ENCODE results near the gene ZCCHC7.

Gene ZCCHC7

DNA sequence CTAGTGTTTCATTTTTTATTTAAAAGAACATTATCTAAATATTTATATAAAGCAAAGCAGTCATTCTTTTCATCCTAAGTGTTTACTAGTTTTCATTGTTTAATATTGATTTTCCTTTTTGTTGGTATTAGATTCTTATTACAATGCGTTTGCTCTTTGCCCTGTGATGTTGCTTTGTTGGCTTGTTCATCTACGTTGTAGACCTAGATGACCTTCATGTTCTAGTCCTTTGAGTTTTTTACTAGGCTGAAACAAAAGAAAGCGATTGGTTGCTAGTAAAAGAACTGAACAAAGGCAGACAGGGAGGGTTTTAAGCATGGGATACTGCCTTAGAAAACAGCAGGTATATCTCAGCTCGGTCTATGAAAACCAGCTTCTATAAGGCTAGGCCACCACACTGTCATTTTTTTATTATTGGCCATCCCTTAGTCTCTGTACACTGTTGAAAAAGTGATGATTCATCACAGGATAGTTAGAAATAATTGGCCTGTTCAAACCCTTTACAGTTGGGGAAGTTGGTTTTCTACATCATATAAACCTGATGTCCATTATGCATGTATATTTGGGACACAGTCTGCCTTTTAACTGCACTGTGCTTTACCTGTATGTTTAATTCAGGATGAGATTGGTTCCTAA lies 119.0 kb downstream of the ZCCHC7 start:
- Histone ChIP-seq H3K4me3 (ENCODE audit: low read depth in 1 of 5, low read length in 5 of 5) (no peak overlapping the region), H3K27ac (ENCODE audit: low read depth, low read length) (no peak overlapping the region), H3K9ac (ENCODE audit: low read length in 5 of 5) (no peak overlapping the region), H3K36me3 (ENCODE audit: control insufficient read depth in 5 of 5, insufficient read depth in 5 of 5, low read length in 5 of 5) (no peaks in the 10 kb centered on the region), H3K27me3 (ENCODE audit: control insufficient read depth in 5 of 5, insufficient read depth in 4 of 5, low read length in 5 of 5) (no peaks in the 10 kb centered on the region), H3K4me1 (ENCODE audit: control insufficient read depth in 5 of 5, insufficient read depth in 5 of 5, low read length in 5 of 5) (no peaks in the 10 kb centered on the region), H3K9me3 (ENCODE audit: control insufficient read depth in 5 of 5, low read length in 5 of 5) (no peaks in the 10 kb centered on the region)

DNA sequence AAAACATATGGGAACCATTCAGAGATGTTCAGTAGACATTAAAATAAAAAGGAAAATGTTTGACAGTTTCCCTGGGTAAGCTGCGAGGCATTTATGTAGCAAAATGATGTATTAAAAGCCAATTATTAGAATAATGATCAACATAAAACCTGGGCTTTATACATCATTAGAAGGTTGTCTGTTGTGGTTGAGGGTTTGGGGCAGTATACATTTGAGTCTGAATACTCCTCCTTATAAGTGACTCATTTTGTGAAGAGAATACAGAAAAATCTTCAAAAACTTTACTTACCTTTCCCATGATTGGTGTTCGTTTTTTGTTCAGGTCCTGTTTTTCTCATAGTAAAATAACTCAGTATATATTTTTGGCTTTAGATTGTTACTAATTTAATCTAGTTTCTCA lies 119.5 kb downstream of the ZCCHC7 start:
- H3K9me3 ChIP-seq (ENCODE audit: control insufficient read depth in 5 of 5, low read length in 5 of 5), result no peaks in the 10 kb centered on the region
- no peak overlapping the region for H3K27ac ChIP-seq (ENCODE audit: low read depth, low read length)
- H3K27me3 ChIP-seq (ENCODE audit: control insufficient read depth in 5 of 5, insufficient read depth in 4 of 5, low read length in 5 of 5), result no peaks in the 10 kb centered on the region
- H3K4me3 ChIP-seq (ENCODE audit: low read depth in 1 of 5, low read length in 5 of 5), result no peak overlapping the region
- no peaks in the 10 kb centered on the region for H3K4me1 ChIP-seq (ENCODE audit: control insufficient read depth in 5 of 5, insufficient read depth in 5 of 5, low read length in 5 of 5)
- H3K36me3 ChIP-seq (ENCODE audit: control insufficient read depth in 5 of 5, insufficient read depth in 5 of 5, low read length in 5 of 5), result no peaks in the 10 kb centered on the region
- no peak overlapping the region for H3K9ac ChIP-seq (ENCODE audit: low read length in 5 of 5)

DNA sequence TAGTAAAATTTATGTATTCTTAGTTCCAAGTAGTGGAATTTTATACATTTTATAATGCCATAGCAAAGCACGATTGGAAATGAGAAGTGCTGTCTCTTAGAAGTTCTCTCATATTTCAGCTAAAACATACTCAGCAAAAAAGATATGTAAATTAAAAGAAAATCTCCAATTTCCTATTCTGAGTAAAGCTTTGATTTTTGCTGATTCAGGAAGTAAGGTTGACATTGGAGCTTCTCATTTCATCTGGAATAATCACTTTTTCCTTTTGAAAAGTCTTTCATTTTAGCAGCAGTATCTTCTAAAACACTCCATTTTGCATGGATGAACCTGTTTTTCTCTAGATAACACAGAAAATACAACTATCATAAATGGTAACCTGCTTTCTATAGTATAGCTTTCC lies 121.0 kb downstream of the ZCCHC7 start:
- Histone ChIP-seq H3K9ac (ENCODE audit: low read length in 5 of 5) (no peak overlapping the region), H3K27ac (ENCODE audit: low read depth, low read length) (no peak overlapping the region), H3K27me3 (ENCODE audit: control insufficient read depth in 5 of 5, insufficient read depth in 4 of 5, low read length in 5 of 5) (no peaks in the 10 kb centered on the region), H3K4me1 (ENCODE audit: control insufficient read depth in 5 of 5, insufficient read depth in 5 of 5, low read length in 5 of 5) (no peaks in the 10 kb centered on the region), H3K4me3 (ENCODE audit: low read depth in 1 of 5, low read length in 5 of 5) (no peak overlapping the region), H3K9me3 (ENCODE audit: control insufficient read depth in 5 of 5, low read length in 5 of 5) (no peaks in the 10 kb centered on the region), H3K36me3 (ENCODE audit: control insufficient read depth in 5 of 5, insufficient read depth in 5 of 5, low read length in 5 of 5) (no peaks in the 10 kb centered on the region)

DNA sequence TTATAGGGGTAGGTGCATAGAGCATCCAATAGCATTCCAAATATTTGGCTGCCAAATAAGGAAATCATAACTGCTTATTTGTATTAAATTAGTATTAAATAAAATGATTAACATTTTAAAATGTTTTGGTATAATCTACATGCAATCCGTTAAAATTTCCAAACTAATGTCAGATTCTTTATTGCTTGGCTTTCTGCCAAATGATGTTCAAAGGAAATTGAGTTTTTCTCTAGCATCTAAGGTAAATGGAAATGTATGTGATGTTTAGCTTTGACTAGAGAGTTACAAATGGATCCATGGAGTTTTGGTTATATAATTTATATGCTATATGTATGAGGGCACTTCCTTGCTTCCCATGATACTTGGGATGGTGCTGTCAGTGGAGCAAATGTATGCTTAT lies 121.7 kb downstream of the ZCCHC7 start:
- Histone ChIP-seq H3K27ac (ENCODE audit: low read depth, low read length) (no peak overlapping the region), H3K4me1 (ENCODE audit: control insufficient read depth in 5 of 5, insufficient read depth in 5 of 5, low read length in 5 of 5) (no peaks in the 10 kb centered on the region), H3K9me3 (ENCODE audit: control insufficient read depth in 5 of 5, low read length in 5 of 5) (no peaks in the 10 kb centered on the region), H3K36me3 (ENCODE audit: control insufficient read depth in 5 of 5, insufficient read depth in 5 of 5, low read length in 5 of 5) (no peaks in the 10 kb centered on the region), H3K9ac (ENCODE audit: low read length in 5 of 5) (no peak overlapping the region), H3K27me3 (ENCODE audit: control insufficient read depth in 5 of 5, insufficient read depth in 4 of 5, low read length in 5 of 5) (no peaks in the 10 kb centered on the region), H3K4me3 (ENCODE audit: low read depth in 1 of 5, low read length in 5 of 5) (no peak overlapping the region)

DNA sequence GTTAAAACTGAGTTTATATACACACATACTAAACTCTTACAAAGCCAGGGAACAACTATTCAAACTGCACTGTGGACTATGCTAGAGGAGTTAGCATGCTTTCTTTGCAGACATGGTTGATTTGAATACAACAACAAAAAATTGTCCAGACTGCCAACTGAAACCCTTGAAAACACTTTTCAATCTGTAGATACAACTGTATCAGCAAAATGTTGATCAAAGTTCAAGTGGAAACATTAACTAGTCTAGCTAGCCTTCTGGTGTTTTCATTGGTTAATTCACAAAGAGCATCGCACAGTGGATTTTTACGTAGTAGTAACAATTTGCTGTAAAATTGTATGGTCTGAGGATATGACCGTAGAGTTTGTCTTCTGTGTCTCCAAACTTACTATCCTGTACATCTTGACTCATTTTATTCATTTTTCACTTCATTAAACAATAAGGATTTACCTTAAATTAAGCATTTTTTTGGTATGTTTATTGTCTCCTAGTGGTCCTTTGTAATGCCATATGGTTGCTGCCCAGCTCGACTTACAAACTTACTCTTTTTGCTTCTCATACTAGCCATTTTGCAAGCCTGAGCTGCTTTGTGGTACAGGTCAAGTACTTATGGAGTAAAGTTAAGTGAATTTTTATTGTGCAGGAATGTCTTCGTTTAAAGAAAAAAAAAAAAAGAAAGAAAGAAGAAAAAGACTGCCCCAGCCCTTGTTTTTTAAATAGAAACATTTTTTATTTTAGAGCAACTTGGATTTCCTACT lies 123.4 kb downstream of the ZCCHC7 start:
- Histone ChIP-seq H3K36me3 (ENCODE audit: control insufficient read depth in 5 of 5, insufficient read depth in 5 of 5, low read length in 5 of 5) (no peaks in the 10 kb centered on the region), H3K9me3 (ENCODE audit: control insufficient read depth in 5 of 5, low read length in 5 of 5) (no peaks in the 10 kb centered on the region), H3K4me1 (ENCODE audit: control insufficient read depth in 5 of 5, insufficient read depth in 5 of 5, low read length in 5 of 5) (no peaks in the 10 kb centered on the region), H3K27ac (ENCODE audit: low read depth, low read length) (no peak overlapping the region), H3K9ac (ENCODE audit: low read length in 5 of 5) (no peak overlapping the region), H3K4me3 (ENCODE audit: low read depth in 1 of 5, low read length in 5 of 5) (no peak overlapping the region), H3K27me3 (ENCODE audit: control insufficient read depth in 5 of 5, insufficient read depth in 4 of 5, low read length in 5 of 5) (no peaks in the 10 kb centered on the region)

DNA sequence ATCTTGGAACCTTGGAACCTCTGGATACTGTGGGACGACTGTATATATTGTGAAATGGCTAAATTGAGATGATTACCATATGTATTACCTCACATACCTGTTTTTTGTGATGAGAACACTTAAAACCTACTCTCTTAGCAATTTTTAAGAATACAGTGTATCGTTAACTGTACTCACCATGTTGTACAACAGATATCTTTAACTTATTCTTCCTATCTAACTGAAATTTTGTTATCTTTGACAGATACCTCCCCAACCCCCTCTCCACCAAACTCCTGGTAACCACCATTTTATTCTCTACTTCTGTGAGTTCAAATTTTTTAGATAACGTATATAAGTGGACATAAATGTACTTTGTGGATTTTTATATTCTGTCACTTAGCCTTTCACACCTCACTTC lies 126.5 kb downstream of the ZCCHC7 start:
- Histone ChIP-seq H3K27ac (ENCODE audit: low read depth, low read length) (no peak overlapping the region), H3K9ac (ENCODE audit: low read length in 5 of 5) (no peak overlapping the region), H3K4me3 (ENCODE audit: low read depth in 1 of 5, low read length in 5 of 5) (no peak overlapping the region), H3K36me3 (ENCODE audit: control insufficient read depth in 5 of 5, insufficient read depth in 5 of 5, low read length in 5 of 5) (peaks cover 0 to 9% (median 4%) of the 10 kb centered on the region in 5 donors), H3K9me3 (ENCODE audit: control insufficient read depth in 5 of 5, low read length in 5 of 5) (no peaks in the 10 kb centered on the region), H3K4me1 (ENCODE audit: control insufficient read depth in 5 of 5, insufficient read depth in 5 of 5, low read length in 5 of 5) (no peaks in the 10 kb centered on the region), H3K27me3 (ENCODE audit: control insufficient read depth in 5 of 5, insufficient read depth in 4 of 5, low read length in 5 of 5) (no peaks in the 10 kb centered on the region)

DNA sequence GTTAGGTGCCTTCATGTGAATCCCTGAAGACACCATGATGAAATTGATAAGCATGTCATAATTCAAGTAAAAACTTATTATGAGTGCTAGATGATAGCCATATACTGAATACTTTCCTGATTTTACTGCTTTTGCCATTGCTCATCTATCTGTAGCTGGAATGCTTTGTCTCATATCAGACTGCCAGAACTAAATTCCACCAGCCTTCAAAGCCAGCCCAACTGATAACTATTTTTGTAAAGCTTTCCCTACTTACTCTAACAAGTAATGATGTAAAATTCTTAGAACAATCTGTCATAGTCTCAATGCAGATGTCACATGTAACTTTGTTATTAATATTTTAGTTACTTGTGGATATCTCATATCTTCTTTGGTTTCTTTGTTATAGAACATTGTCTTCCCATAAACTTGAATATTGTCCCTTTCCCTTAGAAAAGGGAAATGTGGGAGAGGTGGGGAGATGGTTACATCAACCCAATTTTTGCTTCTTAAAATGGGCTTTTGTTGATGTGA lies 128.3 kb downstream of the ZCCHC7 start:
- Histone ChIP-seq H3K9ac (ENCODE audit: low read length in 5 of 5) (no peak overlapping the region), H3K4me3 (ENCODE audit: low read depth in 1 of 5, low read length in 5 of 5) (no peak overlapping the region), H3K27ac (ENCODE audit: low read depth, low read length) (no peak overlapping the region), H3K4me1 (ENCODE audit: control insufficient read depth in 5 of 5, insufficient read depth in 5 of 5, low read length in 5 of 5) (no peaks in the 10 kb centered on the region), H3K27me3 (ENCODE audit: control insufficient read depth in 5 of 5, insufficient read depth in 4 of 5, low read length in 5 of 5) (no peaks in the 10 kb centered on the region), H3K36me3 (ENCODE audit: control insufficient read depth in 5 of 5, insufficient read depth in 5 of 5, low read length in 5 of 5) (peaks cover 0 to 9% (median 4%) of the 10 kb centered on the region in 5 donors), H3K9me3 (ENCODE audit: control insufficient read depth in 5 of 5, low read length in 5 of 5) (no peaks in the 10 kb centered on the region)

DNA sequence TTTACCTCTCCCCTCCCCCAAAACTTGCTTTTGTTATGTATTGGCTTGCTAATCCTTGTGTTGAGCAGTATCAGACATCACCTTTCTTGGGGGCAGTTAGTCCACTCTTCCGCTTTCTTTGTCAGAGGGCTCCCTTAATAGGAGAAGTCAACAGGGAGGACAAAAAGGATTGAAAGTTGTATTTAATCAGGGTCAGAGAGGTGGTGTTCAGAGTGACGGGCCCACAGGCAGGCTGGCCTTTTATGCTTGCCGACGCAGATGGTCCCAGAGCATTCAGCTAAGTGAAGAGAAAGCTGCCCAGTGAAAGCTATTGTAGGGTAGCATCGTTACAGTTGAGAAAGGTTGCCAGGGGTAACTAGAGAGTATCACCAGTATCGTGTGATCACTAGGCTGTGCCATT lies 131.1 kb downstream of the ZCCHC7 start:
- Histone ChIP-seq H3K27me3 (ENCODE audit: control insufficient read depth in 5 of 5, insufficient read depth in 4 of 5, low read length in 5 of 5) (no peaks in the 10 kb centered on the region), H3K9me3 (ENCODE audit: control insufficient read depth in 5 of 5, low read length in 5 of 5) (no peaks in the 10 kb centered on the region), H3K9ac (ENCODE audit: low read length in 5 of 5) (no peak overlapping the region), H3K4me3 (ENCODE audit: low read depth in 1 of 5, low read length in 5 of 5) (no peak overlapping the region), H3K4me1 (ENCODE audit: control insufficient read depth in 5 of 5, insufficient read depth in 5 of 5, low read length in 5 of 5) (no peaks in the 10 kb centered on the region), H3K36me3 (ENCODE audit: control insufficient read depth in 5 of 5, insufficient read depth in 5 of 5, low read length in 5 of 5) (peaks cover 0 to 11% (median 4%) of the 10 kb centered on the region in 5 donors), H3K27ac (ENCODE audit: low read depth, low read length) (no peak overlapping the region)

DNA sequence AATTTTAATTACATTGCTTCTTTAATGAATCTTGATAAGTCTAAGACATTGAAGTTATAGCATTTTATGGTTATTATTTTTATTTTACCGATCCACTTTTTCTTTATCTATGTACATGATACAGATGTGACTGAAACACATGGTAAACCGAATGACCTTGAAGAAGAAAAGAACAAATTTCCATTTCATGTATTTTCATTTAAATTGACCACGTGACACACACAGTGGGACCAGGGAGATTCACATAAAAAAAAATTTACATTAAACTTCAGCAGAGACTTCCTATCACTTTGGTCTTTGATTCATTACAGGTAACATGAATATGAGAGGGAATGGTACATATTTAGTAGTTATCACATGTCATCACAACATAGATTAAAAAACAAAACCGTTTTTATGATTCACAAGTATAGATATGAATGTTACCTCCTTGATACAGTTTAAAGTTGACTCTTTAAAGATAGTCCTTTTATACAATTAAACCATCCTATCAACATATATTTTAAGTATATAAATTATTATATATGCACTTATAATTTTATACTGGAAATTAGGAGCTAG lies 133.1 kb downstream of the ZCCHC7 start:
- H3K27ac ChIP-seq (ENCODE audit: low read depth, low read length), result no peak overlapping the region
- H3K4me3 ChIP-seq (ENCODE audit: low read depth in 1 of 5, low read length in 5 of 5), result no peak overlapping the region
- H3K27me3 ChIP-seq (ENCODE audit: control insufficient read depth in 5 of 5, insufficient read depth in 4 of 5, low read length in 5 of 5), result no peaks in the 10 kb centered on the region
- no peak overlapping the region for H3K9ac ChIP-seq (ENCODE audit: low read length in 5 of 5)
- H3K9me3 ChIP-seq (ENCODE audit: control insufficient read depth in 5 of 5, low read length in 5 of 5), result no peaks in the 10 kb centered on the region
- H3K4me1 ChIP-seq (ENCODE audit: control insufficient read depth in 5 of 5, insufficient read depth in 5 of 5, low read length in 5 of 5), result no peaks in the 10 kb centered on the region
- H3K36me3 ChIP-seq (ENCODE audit: control insufficient read depth in 5 of 5, insufficient read depth in 5 of 5, low read length in 5 of 5), result peaks cover 0 to 11% (median 4%) of the 10 kb centered on the region in 5 donors

DNA sequence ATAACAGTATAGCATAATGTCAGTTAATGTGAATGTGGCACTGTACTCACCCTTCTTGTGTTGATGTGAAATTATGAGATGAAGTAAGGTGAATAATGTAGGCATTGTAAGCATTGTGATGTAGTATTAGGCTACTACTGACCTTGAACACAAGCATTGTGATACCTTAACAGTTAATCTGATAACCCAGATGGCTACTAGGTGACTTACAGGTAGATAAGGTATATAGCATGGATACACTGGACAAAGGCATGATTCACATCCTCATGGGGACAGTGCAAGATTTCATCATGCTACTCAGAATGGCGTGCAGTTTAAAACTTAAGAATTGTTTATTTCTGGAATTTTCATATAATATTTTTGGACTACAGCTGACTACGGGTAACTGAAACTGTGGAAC lies 134.8 kb downstream of the ZCCHC7 start:
- Histone ChIP-seq H3K4me3 (ENCODE audit: low read depth in 1 of 5, low read length in 5 of 5) (no peak overlapping the region), H3K4me1 (ENCODE audit: control insufficient read depth in 5 of 5, insufficient read depth in 5 of 5, low read length in 5 of 5) (no peaks in the 10 kb centered on the region), H3K36me3 (ENCODE audit: control insufficient read depth in 5 of 5, insufficient read depth in 5 of 5, low read length in 5 of 5) (peaks cover 0 to 7% (median 0%) of the 10 kb centered on the region in 5 donors), H3K9ac (ENCODE audit: low read length in 5 of 5) (no peak overlapping the region), H3K9me3 (ENCODE audit: control insufficient read depth in 5 of 5, low read length in 5 of 5) (no peaks in the 10 kb centered on the region), H3K27ac (ENCODE audit: low read depth, low read length) (no peak overlapping the region), H3K27me3 (ENCODE audit: control insufficient read depth in 5 of 5, insufficient read depth in 4 of 5, low read length in 5 of 5) (no peaks in the 10 kb centered on the region)
